GM23248 (cell line): Measurements from ENCODE around the gene CCDC149. TPM values are rescaled to one million over a fixed set of nuclear protein-coding genes. Genes with fewer than 3 reads are reported as not detected.
A peak's percentile ranks its signal among the peaks of the same experiment; 100 is the strongest.

Experiments
- DNase-seq: peaks from one replicate; pipeline ENCODE4 v3.0.0-alpha.2; 2015
- H2AFZ ChIP-seq: fragments of 200-600 bp; sonication (generic); 2 replicates; pipeline ENCODE4 v1.6.1; 2016; ENCODE audit warnings: antibody characterized with exemption
- H3F3A ChIP-seq: fragments of 200-600 bp; sonication (generic); 2 replicates; pipeline ENCODE4 v1.6.1; 2016; ENCODE audit warnings: mild to moderate bottlenecking, antibody characterized with exemption, mixed run types; ENCODE audit not compliant: insufficient read depth
- H3K27ac ChIP-seq: fragments of 200-600 bp; sonication (generic); 2 replicates; pipeline ENCODE4 v1.5.1; 2016; ENCODE audit warnings: mild to moderate bottlenecking
- H3K27me3 ChIP-seq: fragments of 200-600 bp; sonication (generic); replicated peaks from 2 replicates; pipeline ENCODE4 v1.6.1; 2016; ENCODE audit warnings: mild to moderate bottlenecking; ENCODE audit not compliant: insufficient read depth
- H3K36me3 ChIP-seq: fragments of 200-600 bp; sonication (generic); 2 replicates; pipeline ENCODE4 v1.6.1; 2016; ENCODE audit warnings: low read depth, mild to moderate bottlenecking
- H3K4me1 ChIP-seq: fragments of 200-600 bp; sonication (generic); 2 replicates; pipeline ENCODE4 v1.6.1; 2016; ENCODE audit warnings: mild to moderate bottlenecking; ENCODE audit not compliant: insufficient read depth
- H3K4me2 ChIP-seq: fragments of 200-600 bp; sonication (generic); one replicate; pipeline ENCODE4 v1.6.1; 2016; ENCODE audit warnings: mild to moderate bottlenecking; ENCODE audit not compliant: unreplicated experiment
- H3K4me3 ChIP-seq: fragments of 200-600 bp; sonication (generic); 2 replicates; pipeline ENCODE4 v1.5.1; 2016; ENCODE audit warnings: mild to moderate bottlenecking
- H3K79me2 ChIP-seq: fragments of 200-600 bp; sonication (generic); 2 replicates; pipeline ENCODE4 v1.6.1; 2016; ENCODE audit warnings: mild to moderate bottlenecking; ENCODE audit not compliant: insufficient read depth
- H3K9ac ChIP-seq: fragments of 200-600 bp; sonication (generic); 2 replicates; pipeline ENCODE4 v1.6.1; 2016; ENCODE audit warnings: mild to moderate bottlenecking
- H3K9me2 ChIP-seq: fragments of 200-600 bp; sonication (generic); 2 replicates; pipeline ENCODE4 v1.6.1; 2016; ENCODE audit warnings: mixed run types, mild to moderate bottlenecking, moderate library complexity; ENCODE audit not compliant: insufficient read depth
- H3K9me3 ChIP-seq: fragments of 200-600 bp; sonication (generic); one replicate; pipeline ENCODE4 v1.6.1; 2017; ENCODE audit warnings: low read depth
- H4K20me1 ChIP-seq: fragments of 200-600 bp; sonication (generic); 2 replicates; pipeline ENCODE4 v1.6.0; 2016; ENCODE audit not compliant: insufficient read depth
- EZH2 ChIP-seq: fragments of 200-600 bp; sonication (generic); IDR thresholded peaks from 2 replicates; pipeline ENCODE4 v1.6.1; 2018; ENCODE audit warnings: antibody characterized with exemption, mild to moderate bottlenecking; ENCODE audit not compliant: insufficient read depth, poor library complexity, severe bottlenecking
- EZH2phosphoT487 ChIP-seq: fragments of 200-600 bp; sonication (generic); IDR thresholded peaks from 2 replicates; pipeline ENCODE4 v1.6.1; 2018; ENCODE audit warnings: antibody characterized with exemption, moderate library complexity, mild to moderate bottlenecking, low read depth; ENCODE audit not compliant: insufficient read depth
- WGBS, 2 experiments: methylation state at CpG; one replicate each; pipeline ENCODE4 v1.1.6; 2015 to 2017; ENCODE audit warnings: low lambda C conversion rate in 2 of 2, low coverage in 1 of 2; ENCODE audit errors: missing lambda C conversion rate in 2 of 2; 5-methylcytosine and 5-hydroxymethylcytosine counted together
- in situ Hi-C: fragments of 300-500 bp; cut with MboI; formaldehyde crosslinking; loops from 2 replicates; pipeline ENCODE4 v1.15.0; 2020
- polyA plus RNA-seq: library from polyadenylated mRNA; unstranded; fragments of >200 nt; fragmentation: Nextera tagmentation; extraction: Ambion mirVana; gene quantifications from 2 replicates; pipeline ENCODE4 v1.2.1, GENCODE V29; 2016
- total RNA-seq: library from RNA; depleted of rRNA; stranded (reverse); fragments of >200 nt; shearing (Covaris generic); gene quantifications from 2 replicates; pipeline ENCODE4 v1.2.3, GENCODE V29; 2014

Gene CCDC149
- total and polyA plus RNA-seq, 2 experiments from 2014 or later: 6.1 to 9.7 TPM

DNA sequence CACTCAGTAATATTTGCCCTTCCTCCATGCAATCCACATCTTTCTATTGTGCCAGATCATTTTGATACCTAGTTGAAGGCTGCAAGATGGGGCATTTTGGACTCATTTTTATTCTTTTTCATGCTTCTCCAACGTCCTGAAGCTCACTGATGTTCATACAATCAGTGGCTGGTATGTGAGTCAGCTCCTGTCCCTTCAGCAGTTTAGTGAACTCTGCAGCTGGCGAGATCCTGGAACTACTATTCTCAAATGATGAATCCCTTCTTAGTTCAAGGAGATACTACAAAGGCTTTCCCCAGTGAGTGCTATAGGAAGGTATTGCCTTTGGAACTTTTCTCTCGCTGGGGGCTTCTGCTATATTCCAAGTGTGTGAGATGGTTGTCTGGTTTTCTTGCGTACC lies 9.6 kb upstream of the CCDC149 start:
- WGBS, 2 experiments: 76 to 80% methylated on average over 4 of the region's 4 CpGs
- peak; percentile 60 for DNase-seq
- no peak overlapping the region for H2AFZ ChIP-seq
- H3K27ac ChIP-seq: no peak overlapping the region
- H4K20me1 ChIP-seq: no peaks in the 10 kb centered on the region
- H3F3A ChIP-seq: peaks cover 25% of the 10 kb centered on the region
- H3K4me3 ChIP-seq: no peak overlapping the region
- H3K79me2 ChIP-seq: no peaks in the 10 kb centered on the region
- H3K4me1 ChIP-seq: peaks cover 28% of the 10 kb centered on the region
- no peak overlapping the region for H3K4me2 ChIP-seq
- H3K9ac ChIP-seq: no peak overlapping the region
- no peaks in the 10 kb centered on the region for H3K27me3 ChIP-seq
- no peaks in the 10 kb centered on the region for H3K36me3 ChIP-seq
- no peaks in the 10 kb centered on the region for H3K9me2 ChIP-seq
- in situ Hi-C loops: no loop called here
- no peaks in the 10 kb centered on the region for H3K9me3 ChIP-seq
- TF ChIP-seq EZH2phosphoT487: no peak
- no peak for TF ChIP-seq EZH2

DNA sequence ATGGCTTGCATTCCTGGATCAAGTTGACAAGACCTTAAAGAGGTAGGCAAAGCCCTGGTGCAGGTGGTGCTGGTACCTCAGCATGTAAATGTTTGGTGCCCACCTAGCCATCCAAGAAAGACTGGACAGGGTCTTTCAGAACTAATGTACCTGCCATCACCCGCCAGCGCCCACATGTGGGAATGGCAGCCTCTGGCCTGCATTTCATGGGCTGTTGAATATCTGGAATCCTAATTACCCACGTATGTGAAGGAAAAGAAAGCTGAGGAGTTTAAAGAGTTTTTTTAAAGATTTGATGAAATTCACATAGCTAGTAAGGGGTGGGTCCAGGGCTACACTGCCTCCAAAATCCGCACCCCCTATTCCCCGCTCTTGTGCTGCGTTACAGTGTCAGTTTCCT lies 8.6 kb upstream of the CCDC149 start:
- no peak overlapping the region for H3K27ac ChIP-seq
- no peaks in the 10 kb centered on the region for H3K9me2 ChIP-seq
- H3K79me2 ChIP-seq: no peaks in the 10 kb centered on the region
- DNase-seq: no peak
- no peak overlapping the region for H3K4me3 ChIP-seq
- H3K36me3 ChIP-seq: no peaks in the 10 kb centered on the region
- H4K20me1 ChIP-seq: no peaks in the 10 kb centered on the region
- H3K9me3 ChIP-seq: no peaks in the 10 kb centered on the region
- WGBS, 2 experiments: 77 to 81% methylated on average over 6 of the region's 6 CpGs
- in situ Hi-C loops: no loop called here
- no peaks in the 10 kb centered on the region for H3K27me3 ChIP-seq
- no peak overlapping the region for H3K9ac ChIP-seq
- H3K4me2 ChIP-seq: no peak overlapping the region
- peaks cover 28% of the 10 kb centered on the region for H3K4me1 ChIP-seq
- peaks cover 25% of the 10 kb centered on the region for H3F3A ChIP-seq
- H2AFZ ChIP-seq: no peak overlapping the region
- TF ChIP-seq EZH2: no peak
- no peak for TF ChIP-seq EZH2phosphoT487

GRCh38 chr4:24920008-24920407 lies 7.2 kb upstream of the CCDC149 start:
- Histone ChIP-seq H3K27ac (no peak overlapping the region), H3K9ac (no peak overlapping the region), H3K9me2 (no peaks in the 10 kb centered on the region), H3K4me3 (no peak overlapping the region), H3K4me2 (no peak overlapping the region), H3K4me1 (peaks cover 26% of the 10 kb centered on the region), H3K9me3 (no peaks in the 10 kb centered on the region), H3K79me2 (no peaks in the 10 kb centered on the region), H2AFZ (no peak overlapping the region), H3K27me3 (no peaks in the 10 kb centered on the region), H3F3A (peaks cover 16% of the 10 kb centered on the region), H4K20me1 (no peaks in the 10 kb centered on the region), H3K36me3 (no peaks in the 10 kb centered on the region)
- WGBS, 2 experiments: 88 to 92% methylated on average over 2 of the region's 2 CpGs
- no peak for TF ChIP-seq EZH2phosphoT487
- no peak for TF ChIP-seq EZH2
- in situ Hi-C loops: no loop called here
- no peak for DNase-seq

DNA sequence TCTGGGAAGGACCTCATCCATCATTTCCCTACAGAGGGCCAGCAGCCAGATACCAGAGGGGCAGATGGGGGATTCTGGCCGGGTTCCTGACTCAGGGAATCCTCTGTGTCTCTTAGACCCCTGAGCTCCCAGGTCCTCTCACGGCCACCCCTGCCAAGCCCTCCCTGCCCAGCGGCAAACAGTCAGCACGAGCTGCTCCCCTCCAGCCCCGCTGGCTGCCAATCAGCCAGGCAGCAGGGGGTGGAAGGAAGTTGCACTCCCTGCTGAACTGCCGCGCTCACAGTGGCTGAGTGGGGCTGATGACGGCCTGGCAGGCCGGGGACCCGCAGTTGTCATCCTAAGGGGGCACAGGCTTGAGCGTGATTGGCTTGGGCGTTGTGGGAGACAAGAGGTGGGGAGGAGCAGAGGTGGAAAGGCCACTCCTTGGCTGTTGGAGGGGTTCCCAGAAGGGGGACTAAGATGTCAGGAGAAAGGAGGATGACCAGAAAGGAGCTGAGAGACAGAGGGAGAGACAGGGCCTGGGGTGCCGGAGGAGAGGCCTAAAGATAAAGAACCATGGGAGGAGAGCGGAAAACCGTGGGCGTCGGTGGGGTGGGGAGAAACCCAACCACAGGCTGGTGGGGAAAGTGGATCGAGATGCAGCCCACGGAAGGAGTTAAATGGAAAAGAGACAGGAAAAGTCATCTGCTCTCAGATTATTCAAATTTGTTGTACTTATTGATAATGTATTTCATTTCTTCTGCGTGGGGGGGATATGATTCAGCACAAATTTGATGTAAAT lies 4.4 kb upstream of the CCDC149 start:
- 75 to 79% methylated on average over 20 of the region's 20 CpGs for WGBS, 2 experiments
- H3F3A ChIP-seq: no peaks in the 10 kb centered on the region
- H3K9me2 ChIP-seq: no peaks in the 10 kb centered on the region
- no peaks in the 10 kb centered on the region for H3K36me3 ChIP-seq
- TF ChIP-seq EZH2 (no peak), EZH2phosphoT487 (no peak)
- H3K4me1 ChIP-seq: peaks cover 5% of the 10 kb centered on the region; the same call in 1 of the 2 replicates
- H3K4me3 ChIP-seq: no peak overlapping the region
- no peak overlapping the region for H2AFZ ChIP-seq
- no peak overlapping the region for H3K27ac ChIP-seq
- no peak overlapping the region for H3K4me2 ChIP-seq
- no peak for DNase-seq
- H3K9ac ChIP-seq: no peak overlapping the region
- no peaks in the 10 kb centered on the region for H3K27me3 ChIP-seq
- H3K9me3 ChIP-seq: no peaks in the 10 kb centered on the region
- H4K20me1 ChIP-seq: no peaks in the 10 kb centered on the region
- in situ Hi-C loops: no loop called here
- no peaks in the 10 kb centered on the region for H3K79me2 ChIP-seq
